Naive thymus-derived CD8-positive, alpha-beta T cell (primary cell): ENCODE measurements around the gene FGD4. TPM values are rescaled to one million over a fixed set of nuclear protein-coding genes. Genes with fewer than 3 reads are reported as not detected.
"Not testable (repeated sequence)": the region's sequence is repeated elsewhere in the genome, so short reads cannot be mapped to it uniquely, and the experiment has no call there.

Source experiments
- ATAC-seq, 2 donors: fragments of 150-1000 bp; cut with Tn5 transposase in 1 of 2; sonication (Bioruptor Pico), chemical (Tn5 transposase) in 1 of 2; 1 replicate in 1 of 2; 2 replicates in 1 of 2; pipeline ENCODE4 v1.10.0; 2021; ENCODE audit warnings: mild to moderate bottlenecking in 2 of 2, moderate library complexity in 2 of 2
- POLR2A ChIA-PET: fragments of 350-600 bp; sonication (Branson Sonifier 250); formaldehyde crosslinking; loops from one replicate; lab custom pipeline; 2021; ENCODE audit warnings: antibody characterized with exemption; lab: Charles Lee
- DNase-seq, 10 donors: peaks; one replicate each; pipeline versions ENCODE4 v3.0.0 to v3.0.0-alpha.2; 2020 to 2022
- H3K27ac Mint-ChIP-seq, 10 donors: one replicate each; pipeline ENCODE4 v1.8.0; 2020 to 2022; ENCODE audit warnings: mild to moderate bottlenecking in 10 of 10, mixed read lengths in 10 of 10, moderate library complexity in 4 of 10, inconsistent platforms in 1 of 10
- H3K27me3 Mint-ChIP-seq, 5 donors: one replicate each; pipeline ENCODE4 v1.8.0; 2021 to 2022; ENCODE audit warnings: mixed read lengths in 5 of 5
- H3K36me3 Mint-ChIP-seq, 3 donors: one replicate each; pipeline ENCODE4 v1.8.0; 2020 to 2022; ENCODE audit warnings: mixed read lengths in 3 of 3, mild to moderate bottlenecking in 2 of 3, inconsistent platforms in 1 of 3
- H3K4me1 Mint-ChIP-seq, 4 donors: one replicate each; pipeline ENCODE4 v1.8.0; 2021 to 2022; ENCODE audit warnings: mixed read lengths in 4 of 4
- H3K4me3 Mint-ChIP-seq, 10 donors: one replicate each; pipeline ENCODE4 v1.8.0; 2020 to 2022; ENCODE audit warnings: mild to moderate bottlenecking in 10 of 10, mixed read lengths in 10 of 10, moderate library complexity in 6 of 10, inconsistent platforms in 1 of 10
- H3K9me3 Mint-ChIP-seq, 9 donors: one replicate each; pipeline ENCODE4 v1.8.0; 2020 to 2022; ENCODE audit warnings: mixed read lengths in 9 of 9, mild to moderate bottlenecking in 3 of 9, inconsistent platforms in 1 of 9, moderate library complexity in 1 of 9
- polyA plus RNA-seq, 3 donors: library from polyadenylated mRNA; unstranded; fragments of 300-500 nt; fragmentation: Illumina TruSeq; gene quantifications; one replicate each; pipeline ENCODE4 v1.2.3, GENCODE V29; 2021
- total RNA-seq, 8 experiments: library from RNA in 2 of 8; stranded (reverse) in 2 of 8; gene quantifications; one replicate each; pipeline ENCODE4 v1.2.3 and lab custom pipeline; 2021 to 2026

The FGD4 gene
- total and polyA plus RNA-seq, 5 experiments from 2014 or later: 0.05 to 0.69 (median 0.39) TPM; not detected in 1

- POLR2A ChIA-PET: no interaction called here
- no peak for DNase-seq
- Mint-ChIP-seq H3K4me3 (no peak overlapping the region), H3K4me1 (peaks cover 0 to 6% (median 0%) of the 10 kb centered on the region in 4 donors), H3K27ac (no peak overlapping the region), H3K36me3 (no peaks in the 10 kb centered on the region), H3K27me3 (peaks cover 0 to 12% (median 3%) of the 10 kb centered on the region in 5 donors), H3K9me3 (no peaks in the 10 kb centered on the region)
- ATAC-seq: no peak
Observed at GRCh38 chr12:32542428-32543229, 143.3 kb downstream of the FGD4 start.

- POLR2A ChIA-PET: no interaction called here
Observed at GRCh38 chr12:32544893-32545292, 145.5 kb downstream of the FGD4 start.

GRCh38 chr12:32545413-32545980 is 146.1 kb downstream of the FGD4 start:
- POLR2A ChIA-PET: interaction anchor here (0.7 kb wide), 1 partner anchor 652 kb away, joined by 3 read pairs; no protein-coding TSS in a partner anchor
- H3K4me1 Mint-ChIP-seq: peaks cover 0 to 21% (median 0%) of the 10 kb centered on the region in 4 donors
- H3K9me3 Mint-ChIP-seq: no peaks in the 10 kb centered on the region

More at GRCh38 chr12:32544893-32545292, 145.5 kb downstream of the FGD4 start:
- Mint-ChIP-seq H3K4me3 (no peak overlapping the region), H3K36me3 (no peaks in the 10 kb centered on the region), H3K27me3 (no peaks in the 10 kb centered on the region), H3K4me1 (peaks cover 0 to 17% (median 0%) of the 10 kb centered on the region in 4 donors), H3K9me3 (no peaks in the 10 kb centered on the region), H3K27ac (no peak overlapping the region)
- no peak for DNase-seq
- no peak for ATAC-seq

DNA sequence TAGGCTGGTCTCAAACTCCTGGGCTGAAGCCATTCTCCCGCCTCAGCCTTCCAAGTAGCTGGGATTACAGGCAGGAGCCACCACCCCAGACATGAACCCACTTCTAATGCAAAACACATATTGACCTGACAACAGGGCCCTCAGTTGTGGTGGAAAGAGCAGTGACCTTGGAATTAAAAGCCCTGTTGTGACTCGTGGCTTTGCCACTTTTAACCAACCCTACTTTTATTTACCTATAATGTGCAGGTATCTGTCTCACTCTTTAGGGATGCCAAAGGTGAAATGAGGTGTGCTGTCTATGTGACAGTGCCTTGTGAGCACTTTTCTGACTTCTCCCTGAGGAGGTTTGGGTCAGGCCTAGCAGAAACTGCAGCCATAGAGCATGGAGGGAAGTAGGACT is 146.9 kb downstream of the FGD4 start:
- Mint-ChIP-seq H3K27me3 (no peaks in the 10 kb centered on the region), H3K27ac (no peak overlapping the region)
- ATAC-seq: no peak

More at GRCh38 chr12:32545413-32545980, 146.1 kb downstream of the FGD4 start:
- H3K36me3 Mint-ChIP-seq: no peaks in the 10 kb centered on the region
- H3K27ac Mint-ChIP-seq: no peak overlapping the region
- DNase-seq (no peak), ATAC-seq (no peak)
- H3K4me3 Mint-ChIP-seq: no peak overlapping the region
- no peaks in the 10 kb centered on the region for H3K27me3 Mint-ChIP-seq

GRCh38 chr12:32548691-32549281 is 149.4 kb downstream of the FGD4 start:
- no peak for DNase-seq
- H3K27me3 Mint-ChIP-seq: no peaks in the 10 kb centered on the region
- POLR2A ChIA-PET: no interaction called here
- no peak overlapping the region for H3K4me3 Mint-ChIP-seq
- H3K9me3 Mint-ChIP-seq: no peaks in the 10 kb centered on the region
- no peak for ATAC-seq
- H3K36me3 Mint-ChIP-seq: no peaks in the 10 kb centered on the region
- H3K4me1 Mint-ChIP-seq: peaks cover 0 to 22% (median 0%) of the 10 kb centered on the region in 4 donors
- H3K27ac Mint-ChIP-seq: no peak overlapping the region

More for the DNA sequence above, 146.9 kb downstream of the FGD4 start:
- DNase-seq: no peak
- Mint-ChIP-seq H3K36me3 (no peaks in the 10 kb centered on the region), H3K4me1 (peaks cover 0 to 22% (median 0%) of the 10 kb centered on the region in 4 donors), H3K9me3 (no peaks in the 10 kb centered on the region), H3K4me3 (no peak overlapping the region)
- POLR2A ChIA-PET: no interaction called here

DNA sequence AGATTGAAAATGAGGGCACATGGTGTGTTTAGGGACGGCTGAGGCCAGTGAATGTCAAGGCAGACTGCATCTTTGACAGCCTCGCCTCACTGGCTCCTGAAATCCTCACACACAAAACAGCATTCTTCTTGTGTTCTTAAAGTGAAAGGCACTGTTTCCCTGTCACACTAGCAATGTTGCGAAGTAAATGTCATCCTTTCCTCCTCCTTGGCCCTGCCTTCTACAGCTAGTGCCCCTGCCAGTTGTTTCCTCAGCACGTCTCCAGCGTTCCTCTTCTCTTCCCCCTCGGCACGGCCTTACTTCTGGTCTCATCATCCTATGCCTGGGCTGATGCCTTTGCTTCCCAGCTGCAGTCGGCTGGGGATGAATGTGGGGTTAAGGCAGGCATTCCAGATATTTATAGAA is 150.3 kb downstream of the FGD4 start:
- POLR2A ChIA-PET: no interaction called here
- Mint-ChIP-seq H3K27me3 (no peaks in the 10 kb centered on the region), H3K36me3 (no peaks in the 10 kb centered on the region), H3K4me1 (peaks cover 0 to 22% (median 0%) of the 10 kb centered on the region in 4 donors), H3K4me3 (no peak overlapping the region), H3K9me3 (no peaks in the 10 kb centered on the region), H3K27ac (no peak overlapping the region)
- DNase-seq: no peak
- ATAC-seq: no peak

DNA sequence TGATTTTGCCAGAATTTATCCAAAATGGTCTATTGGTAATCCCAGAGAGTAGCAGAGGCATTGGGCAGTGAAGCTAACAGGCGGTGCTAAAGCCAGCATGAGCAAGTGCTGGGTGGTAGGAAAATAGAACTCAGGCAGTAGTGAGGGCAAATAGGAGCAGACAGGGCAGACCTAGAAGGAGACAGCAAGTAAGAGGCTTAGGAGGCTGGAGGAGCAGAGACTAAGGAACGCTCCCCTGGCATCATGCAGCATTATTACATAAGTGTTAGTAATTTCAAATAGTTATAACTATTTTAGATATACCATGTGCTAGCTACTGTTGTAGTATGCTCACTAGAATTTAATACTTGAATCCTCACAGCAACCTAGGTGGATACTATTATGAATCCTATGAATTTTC is 151.7 kb downstream of the FGD4 start:
- Mint-ChIP-seq H3K27me3 (peaks cover 0 to 4% (median 0%) of the 10 kb centered on the region in 5 donors), H3K9me3 (no peaks in the 10 kb centered on the region), H3K4me1 (peaks cover 0 to 19% (median 0%) of the 10 kb centered on the region in 4 donors), H3K4me3 (no peak overlapping the region), H3K36me3 (no peaks in the 10 kb centered on the region), H3K27ac (no peak overlapping the region)
- POLR2A ChIA-PET: interaction anchor here (0.6 kb wide), 1 partner anchor 17 kb away, joined by 3 read pairs; no protein-coding TSS in a partner anchor
- ATAC-seq (no peak), DNase-seq (no peak)

DNA sequence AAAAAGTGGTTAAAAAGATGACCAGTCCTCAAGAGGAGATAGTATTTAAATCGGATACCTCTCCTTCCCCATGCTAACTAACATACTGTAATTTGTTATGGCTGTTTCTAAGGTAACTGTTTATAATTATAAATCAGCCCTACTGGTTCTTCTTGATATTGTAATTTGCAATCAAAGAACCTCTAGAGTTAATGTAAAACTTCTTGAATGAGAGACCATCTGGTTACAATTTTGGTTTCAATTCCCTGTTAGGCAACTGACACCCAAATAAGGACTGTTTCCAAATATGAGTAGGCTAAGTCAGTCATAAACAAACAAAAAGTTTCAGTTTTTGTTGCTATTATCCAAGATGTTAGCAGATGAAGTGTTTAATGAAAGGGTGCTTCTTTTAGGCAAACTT is 159.5 kb downstream of the FGD4 start:
- peaks cover 0 to 4% (median 0%) of the 10 kb centered on the region in 5 donors for H3K27me3 Mint-ChIP-seq

GRCh38 chr12:32559434-32559833 is 160.1 kb downstream of the FGD4 start:
- ATAC-seq (no peak), DNase-seq (no peak)
- H3K4me1 Mint-ChIP-seq: peaks cover 0 to 15% (median 0%) of the 10 kb centered on the region in 4 donors
- H3K36me3 Mint-ChIP-seq: no peaks in the 10 kb centered on the region
- H3K27me3 Mint-ChIP-seq: peaks cover 0 to 4% (median 0%) of the 10 kb centered on the region in 5 donors
- POLR2A ChIA-PET: interaction anchor here (0.6 kb wide), 1 partner anchor 24 kb away, joined by 3 read pairs; no protein-coding TSS in a partner anchor
- H3K9me3 Mint-ChIP-seq: peaks cover 0 to 2% (median 0%) of the 10 kb centered on the region in 9 donors
- H3K27ac Mint-ChIP-seq: no peak overlapping the region
- H3K4me3 Mint-ChIP-seq: no peak overlapping the region

More for the DNA sequence above, 159.5 kb downstream of the FGD4 start:
- POLR2A ChIA-PET: no interaction called here
- Mint-ChIP-seq H3K9me3 (peaks cover 0 to 2% (median 0%) of the 10 kb centered on the region in 9 donors), H3K27ac (no peak overlapping the region), H3K4me1 (peaks cover 0 to 15% (median 0%) of the 10 kb centered on the region in 4 donors), H3K4me3 (no peak overlapping the region), H3K36me3 (no peaks in the 10 kb centered on the region)
- ATAC-seq (no peak), DNase-seq (no peak)

DNA sequence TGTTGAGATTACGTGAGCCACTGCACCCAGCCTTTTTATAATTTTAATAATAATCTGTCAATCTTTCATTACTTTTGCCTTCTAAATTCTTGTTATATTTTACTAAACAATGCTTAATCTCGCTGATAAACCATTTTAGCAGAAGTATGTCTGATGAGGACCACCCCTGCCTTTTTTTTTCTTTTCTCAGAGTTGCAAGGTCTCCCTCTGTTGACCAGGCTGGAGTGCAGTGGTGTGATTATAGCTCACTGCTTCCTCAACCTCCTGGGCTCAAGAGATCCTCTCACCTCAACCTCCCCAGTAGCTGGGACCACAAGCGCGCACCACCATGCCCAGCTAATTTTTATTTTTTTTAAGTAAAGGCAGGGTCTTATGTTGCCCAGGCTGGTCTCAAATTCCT is 161.2 kb downstream of the FGD4 start:
- no peak for DNase-seq
- Mint-ChIP-seq H3K27ac (no peak overlapping the region), H3K36me3 (no peaks in the 10 kb centered on the region), H3K4me1 (peaks cover 0 to 15% (median 0%) of the 10 kb centered on the region in 4 donors), H3K27me3 (no peaks in the 10 kb centered on the region), H3K9me3 (peaks cover 0 to 2% (median 0%) of the 10 kb centered on the region in 9 donors), H3K4me3 (no peak overlapping the region)
- POLR2A ChIA-PET: no interaction called here
- ATAC-seq: no peak

GRCh38 chr12:32561931-32562341 is 162.6 kb downstream of the FGD4 start:
- H3K9me3 Mint-ChIP-seq: peaks cover 0 to 2% (median 0%) of the 10 kb centered on the region in 9 donors
- ATAC-seq (no peak), DNase-seq (no peak)
- no peak overlapping the region for H3K27ac Mint-ChIP-seq
- no peaks in the 10 kb centered on the region for H3K36me3 Mint-ChIP-seq
- H3K4me1 Mint-ChIP-seq: peaks cover 0 to 15% (median 0%) of the 10 kb centered on the region in 4 donors
- POLR2A ChIA-PET: no interaction called here
- H3K4me3 Mint-ChIP-seq: no peak overlapping the region
- no peaks in the 10 kb centered on the region for H3K27me3 Mint-ChIP-seq

- H3K4me3 Mint-ChIP-seq, H3K27ac Mint-ChIP-seq, H3K36me3 Mint-ChIP-seq, POLR2A ChIA-PET, H3K9me3 Mint-ChIP-seq, ATAC-seq, DNase-seq, H3K27me3 Mint-ChIP-seq: not testable (repeated sequence)
- peaks cover 0 to 15% (median 0%) of the 10 kb centered on the region in 4 donors for H3K4me1 Mint-ChIP-seq
Observed at GRCh38 chr12:32562413-32562812, 163.1 kb downstream of the FGD4 start.
